ENCODE data around the gene TENT4B. TPM values are rescaled to one million over a fixed set of nuclear protein-coding genes. Genes with fewer than 3 reads are reported as not detected.

TENT4B gene
- total RNA-seq, 1 donor from 2014 or later = 9.6 TPM

DNA sequence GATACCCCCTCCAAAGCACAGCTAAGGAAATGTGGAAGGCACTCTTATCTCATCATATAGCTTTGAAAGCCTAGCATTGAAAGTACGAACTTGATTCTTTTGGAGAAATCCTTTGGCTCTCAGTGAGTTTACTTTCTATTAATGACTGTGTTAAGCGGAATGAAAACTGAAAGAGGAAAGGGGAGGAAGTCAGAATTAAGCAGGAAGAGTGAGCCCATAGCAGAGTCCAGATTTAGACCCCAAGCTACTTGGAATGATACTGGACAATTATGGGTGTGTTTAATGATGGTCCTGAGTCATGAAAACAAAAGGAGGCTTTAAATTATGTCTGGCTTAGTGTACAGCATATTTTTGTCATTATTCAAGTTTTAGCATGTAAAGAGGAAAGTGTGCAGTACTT is 42.2 kb downstream of the TENT4B start:
- Mint-ChIP-seq H3K36me3 (ENCODE audit: unreplicated experiment) (peaks cover 2% of the 10 kb centered on the region), H3K4me1 (ENCODE audit: unreplicated experiment) (peaks cover 38% of the 10 kb centered on the region), H3K9me3 (ENCODE audit: unreplicated experiment) (no peaks in the 10 kb centered on the region), H3K27ac (ENCODE audit: unreplicated experiment) (peak overlapping the region; percentile 84), H3K27me3 (ENCODE audit: unreplicated experiment) (no peaks in the 10 kb centered on the region), H3K4me3 (ENCODE audit: unreplicated experiment) (no peak overlapping the region)
- TF ChIP-seq, protein P1, sequence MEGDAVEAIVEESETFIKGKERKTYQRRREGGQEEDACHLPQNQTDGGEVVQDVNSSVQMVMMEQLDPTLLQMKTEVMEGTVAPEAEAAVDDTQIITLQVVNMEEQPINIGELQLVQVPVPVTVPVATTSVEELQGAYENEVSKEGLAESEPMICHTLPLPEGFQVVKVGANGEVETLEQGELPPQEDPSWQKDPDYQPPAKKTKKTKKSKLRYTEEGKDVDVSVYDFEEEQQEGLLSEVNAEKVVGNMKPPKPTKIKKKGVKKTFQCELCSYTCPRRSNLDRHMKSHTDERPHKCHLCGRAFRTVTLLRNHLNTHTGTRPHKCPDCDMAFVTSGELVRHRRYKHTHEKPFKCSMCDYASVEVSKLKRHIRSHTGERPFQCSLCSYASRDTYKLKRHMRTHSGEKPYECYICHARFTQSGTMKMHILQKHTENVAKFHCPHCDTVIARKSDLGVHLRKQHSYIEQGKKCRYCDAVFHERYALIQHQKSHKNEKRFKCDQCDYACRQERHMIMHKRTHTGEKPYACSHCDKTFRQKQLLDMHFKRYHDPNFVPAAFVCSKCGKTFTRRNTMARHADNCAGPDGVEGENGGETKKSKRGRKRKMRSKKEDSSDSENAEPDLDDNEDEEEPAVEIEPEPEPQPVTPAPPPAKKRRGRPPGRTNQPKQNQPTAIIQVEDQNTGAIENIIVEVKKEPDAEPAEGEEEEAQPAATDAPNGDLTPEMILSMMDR (IDR thresholded peaks at IDR 0.05) = no peak
- DNase-seq (ENCODE audit: extremely low spot score, unreplicated experiment) = no peak

DNA sequence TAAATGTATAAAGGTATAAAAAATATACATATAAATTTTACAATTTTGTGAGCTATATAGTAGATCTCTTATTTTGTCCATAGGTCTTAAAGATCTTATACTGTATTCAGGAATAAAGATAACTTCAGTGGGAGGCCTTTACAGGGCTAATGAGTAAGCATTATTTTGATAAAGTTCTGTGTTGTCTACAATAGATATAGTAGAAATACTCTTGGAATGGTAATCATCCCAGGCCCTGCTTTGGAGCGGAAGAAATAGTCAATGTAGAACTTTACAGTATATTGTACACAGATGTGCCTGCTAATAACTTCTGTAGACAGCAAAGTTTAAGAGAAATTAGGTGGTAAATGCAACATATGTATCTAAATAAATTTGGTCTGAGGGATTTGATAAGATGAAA is 42.6 kb downstream of the TENT4B start:
- H3K27me3 Mint-ChIP-seq (ENCODE audit: unreplicated experiment) = no peaks in the 10 kb centered on the region
- peak overlapping the region; percentile 84 for H3K27ac Mint-ChIP-seq (ENCODE audit: unreplicated experiment)
- DNase-seq (ENCODE audit: extremely low spot score, unreplicated experiment) = no peak
- TF ChIP-seq, protein P1 (IDR thresholded peaks at IDR 0.05) = no peak
- peaks cover 38% of the 10 kb centered on the region for H3K4me1 Mint-ChIP-seq (ENCODE audit: unreplicated experiment)
- no peaks in the 10 kb centered on the region for H3K9me3 Mint-ChIP-seq (ENCODE audit: unreplicated experiment)
- no peak overlapping the region for H3K4me3 Mint-ChIP-seq (ENCODE audit: unreplicated experiment)
- H3K36me3 Mint-ChIP-seq (ENCODE audit: unreplicated experiment) = peaks cover 2% of the 10 kb centered on the region

DNA sequence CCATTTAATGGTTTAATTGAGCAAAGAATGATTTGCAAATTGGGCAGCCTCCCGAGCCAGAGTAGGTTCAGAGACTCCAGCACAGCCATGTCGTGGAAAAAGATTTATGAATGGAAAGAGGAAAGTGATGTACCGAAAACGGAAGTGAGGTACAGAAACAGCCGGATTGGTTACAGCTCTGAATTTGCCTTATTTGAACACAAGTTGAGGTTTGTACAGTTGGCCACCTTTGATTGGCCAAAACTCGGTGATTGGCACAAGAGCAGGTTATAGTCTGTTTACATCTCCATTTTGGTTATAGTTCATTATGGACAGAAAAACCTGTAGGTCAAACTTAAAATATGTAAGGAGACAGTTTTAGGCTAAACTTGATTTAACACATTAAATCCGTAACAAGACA is 44.5 kb downstream of the TENT4B start:
- H3K36me3 Mint-ChIP-seq (ENCODE audit: unreplicated experiment) = peaks cover 2% of the 10 kb centered on the region
- H3K9me3 Mint-ChIP-seq (ENCODE audit: unreplicated experiment) = no peaks in the 10 kb centered on the region
- H3K4me3 Mint-ChIP-seq (ENCODE audit: unreplicated experiment) = no peak overlapping the region
- no peak overlapping the region for H3K27ac Mint-ChIP-seq (ENCODE audit: unreplicated experiment)
- no peak for DNase-seq (ENCODE audit: extremely low spot score, unreplicated experiment)
- peaks cover 47% of the 10 kb centered on the region for H3K4me1 Mint-ChIP-seq (ENCODE audit: unreplicated experiment)
- TF ChIP-seq, protein P1 (IDR thresholded peaks at IDR 0.05) = no peak
- H3K27me3 Mint-ChIP-seq (ENCODE audit: unreplicated experiment) = no peaks in the 10 kb centered on the region

DNA sequence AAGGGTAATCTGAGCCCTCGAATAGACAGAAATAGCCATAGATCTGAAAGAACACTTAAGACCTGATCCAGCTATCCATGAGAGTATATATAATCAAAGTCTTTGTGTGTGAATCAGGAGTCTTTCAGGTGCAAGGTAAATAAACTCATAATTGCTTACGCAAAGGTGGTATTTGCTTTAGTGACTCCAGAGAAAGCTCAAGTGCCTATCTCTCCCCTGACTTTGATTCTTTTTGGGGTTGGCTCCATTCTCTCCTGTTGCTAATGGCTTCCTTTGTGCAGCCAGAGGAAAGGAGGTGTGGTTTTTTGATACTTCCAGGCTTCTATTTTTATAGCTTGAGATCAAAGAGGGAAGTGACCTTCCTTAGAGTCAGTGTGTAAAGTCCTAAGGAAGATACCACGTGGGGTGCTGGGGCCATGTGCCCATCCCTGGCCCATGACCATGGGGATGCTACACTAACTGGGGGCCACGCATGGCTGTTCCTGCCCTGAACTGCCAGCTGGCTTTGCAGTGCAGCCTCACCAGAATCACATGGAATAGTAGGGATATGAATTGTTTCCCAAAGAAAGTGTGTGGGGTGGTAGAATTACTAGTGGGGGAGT is 45.8 kb downstream of the TENT4B start:
- Mint-ChIP-seq H3K27ac (ENCODE audit: unreplicated experiment) (no peak overlapping the region), H3K4me1 (ENCODE audit: unreplicated experiment) (peaks cover 51% of the 10 kb centered on the region), H3K36me3 (ENCODE audit: unreplicated experiment) (no peaks in the 10 kb centered on the region), H3K9me3 (ENCODE audit: unreplicated experiment) (no peaks in the 10 kb centered on the region), H3K4me3 (ENCODE audit: unreplicated experiment) (no peak overlapping the region), H3K27me3 (ENCODE audit: unreplicated experiment) (no peaks in the 10 kb centered on the region)
- no peak for DNase-seq (ENCODE audit: extremely low spot score, unreplicated experiment)
- TF ChIP-seq, protein P1 (IDR thresholded peaks at IDR 0.05) = no peak

DNA sequence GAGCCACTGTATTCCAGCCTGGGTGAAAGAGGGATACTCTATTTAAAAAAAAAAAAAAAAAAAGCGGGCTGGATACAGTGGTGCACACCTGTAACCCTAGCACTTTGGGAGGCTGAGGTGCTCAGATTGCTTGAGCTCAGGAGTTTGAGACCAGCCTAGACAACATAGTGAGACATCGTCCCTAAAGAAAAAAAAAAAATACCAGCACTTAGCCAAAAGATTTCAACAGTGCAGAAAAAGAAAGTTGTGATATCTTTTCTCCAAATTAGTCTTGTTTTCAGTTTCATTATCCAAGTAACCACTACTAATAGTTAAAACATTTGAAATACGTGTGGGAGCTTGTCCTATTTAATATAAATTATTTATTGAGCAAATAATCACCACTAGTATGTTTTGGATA is 48.7 kb downstream of the TENT4B start:
- H3K4me1 Mint-ChIP-seq (ENCODE audit: unreplicated experiment) = peaks cover 53% of the 10 kb centered on the region
- H3K9me3 Mint-ChIP-seq (ENCODE audit: unreplicated experiment) = no peaks in the 10 kb centered on the region
- no peaks in the 10 kb centered on the region for H3K27me3 Mint-ChIP-seq (ENCODE audit: unreplicated experiment)
- H3K4me3 Mint-ChIP-seq (ENCODE audit: unreplicated experiment) = no peak overlapping the region
- DNase-seq (ENCODE audit: extremely low spot score, unreplicated experiment) = no peak
- H3K36me3 Mint-ChIP-seq (ENCODE audit: unreplicated experiment) = no peaks in the 10 kb centered on the region
- peak overlapping the region; percentile 97 for H3K27ac Mint-ChIP-seq (ENCODE audit: unreplicated experiment)
- TF ChIP-seq, protein P1 (IDR thresholded peaks at IDR 0.05) = no peak
